OCI-LY1 (cell line): Measurements from ENCODE around the gene ZBTB1.

ENCODE experiments used
- H2AFZ ChIP-seq: fragments of 200-600 bp; sonication (generic), shearing (Covaris generic); 2 replicates; pipeline ENCODE4 v1.6.0; 2014; ENCODE audit warnings: antibody characterized with exemption, mild to moderate bottlenecking, low read length
- H3F3A ChIP-seq: fragments of 200-600 bp; sonication (generic), shearing (Covaris generic); 2 replicates; pipeline ENCODE4 v1.6.0; 2014; ENCODE audit warnings: mild to moderate bottlenecking, antibody characterized with exemption, low read length, moderate library complexity; ENCODE audit not compliant: insufficient read depth
- H3K27ac ChIP-seq: fragments of 200-600 bp; sonication (generic); 2 replicates; pipeline ENCODE4 v1.5.1; 2014; ENCODE audit warnings: low read length, mixed run types, mild to moderate bottlenecking, low read depth; ENCODE audit not compliant: poor library complexity, severe bottlenecking
- H3K27me3 ChIP-seq: fragments of 200-600 bp; sonication (generic); 2 replicates; pipeline ENCODE4 v1.6.0; 2014; ENCODE audit warnings: antibody characterized with exemption, mild to moderate bottlenecking, low read length, moderate library complexity; ENCODE audit not compliant: insufficient read depth
- H3K36me3 ChIP-seq: fragments of 200-600 bp; sonication (generic); 2 replicates; pipeline ENCODE4 v1.6.1; 2014; ENCODE audit warnings: mild to moderate bottlenecking, antibody characterized with exemption, low read length, moderate library complexity, mixed read lengths; ENCODE audit not compliant: insufficient read depth
- H3K4me1 ChIP-seq: fragments of 200-600 bp; sonication (generic); 2 replicates; pipeline ENCODE4 v1.5.1; 2014; ENCODE audit warnings: mild to moderate bottlenecking, low read length, moderate library complexity; ENCODE audit not compliant: insufficient read depth, severe bottlenecking
- H3K4me2 ChIP-seq: fragments of 200-600 bp; sonication (generic), shearing (Covaris generic); 2 replicates; pipeline ENCODE4 v1.6.1; 2014; ENCODE audit warnings: low read length
- H3K4me3 ChIP-seq: fragments of 200-600 bp; sonication (generic); 2 replicates; pipeline ENCODE4 v1.5.1; 2014; ENCODE audit warnings: low read length, low read depth, mild to moderate bottlenecking, mixed read lengths; ENCODE audit not compliant: poor library complexity, severe bottlenecking
- H3K79me2 ChIP-seq: fragments of 200-600 bp; shearing (Covaris generic); 2 replicates; pipeline ENCODE4 v1.6.1; 2016; ENCODE audit warnings: mixed run types, low read length, mixed read lengths; ENCODE audit not compliant: insufficient read depth
- H3K9ac ChIP-seq: fragments of 200-600 bp; sonication (generic), shearing (Covaris generic); 2 replicates; pipeline ENCODE4 v1.6.1; 2014; ENCODE audit warnings: mild to moderate bottlenecking, low read length, mixed read lengths
- H3K9me2 ChIP-seq: fragments of 200-600 bp; sonication (generic), shearing (Covaris generic); 2 replicates; pipeline ENCODE4 v1.6.1; 2014; ENCODE audit warnings: low read depth, mild to moderate bottlenecking, low read length, mixed read lengths
- H3K9me3 ChIP-seq: fragments of 200-600 bp; shearing (Covaris generic); 2 replicates; pipeline ENCODE4 v1.6.1; 2014; ENCODE audit warnings: low read length, mixed read lengths
- H4K20me1 ChIP-seq: fragments of 200-600 bp; sonication (generic), shearing (Covaris generic); 2 replicates; pipeline ENCODE4 v1.6.0; 2016; ENCODE audit warnings: mild to moderate bottlenecking, low read length; ENCODE audit not compliant: insufficient read depth
- CTCF ChIP-seq: fragments of 200-600 bp; sonication (generic), shearing (Covaris generic); IDR thresholded peaks from 2 replicates; pipeline ENCODE4 v1.5.1; 2017; ENCODE audit warnings: mild to moderate bottlenecking, antibody characterized with exemption, low read length, moderate library complexity, mixed read lengths
- EZH2 ChIP-seq: fragments of 200-600 bp; sonication (generic), shearing (Covaris generic); IDR thresholded peaks from 2 replicates; pipeline ENCODE4 v1.8.0; 2017; ENCODE audit warnings: borderline replicate concordance, mixed run types, mild to moderate bottlenecking, antibody characterized with exemption, low read length, moderate library complexity, mixed read lengths

ZBTB1 gene

GRCh38 chr14:64544607-64545312, 40.2 kb downstream of the ZBTB1 start:
- H3K4me1 ChIP-seq, result peaks cover 10% of the 10 kb centered on the region
- H3K27ac ChIP-seq, result no peak overlapping the region
- peaks cover 5% of the 10 kb centered on the region; the same call in 1 of the 2 replicates for H3K9me3 ChIP-seq
- no peaks in the 10 kb centered on the region for H3K36me3 ChIP-seq
- no peaks in the 10 kb centered on the region for H3K9me2 ChIP-seq
- no peak overlapping the region for H3K9ac ChIP-seq
- no peak overlapping the region for H2AFZ ChIP-seq
- H4K20me1 ChIP-seq, result no peaks in the 10 kb centered on the region
- no peaks in the 10 kb centered on the region for H3K79me2 ChIP-seq
- TF ChIP-seq EZH2 (no peak), CTCF (no peak)
- no peak overlapping the region for H3K4me2 ChIP-seq
- no peaks in the 10 kb centered on the region for H3F3A ChIP-seq
- H3K4me3 ChIP-seq, result no peak overlapping the region
- no peaks in the 10 kb centered on the region for H3K27me3 ChIP-seq

- no peaks in the 10 kb centered on the region for H3K36me3 ChIP-seq
- no peaks in the 10 kb centered on the region for H3K27me3 ChIP-seq
- no peak overlapping the region for H3K27ac ChIP-seq
- no peaks in the 10 kb centered on the region for H3K79me2 ChIP-seq
- no peaks in the 10 kb centered on the region for H3K9me3 ChIP-seq
- H2AFZ ChIP-seq, result no peak overlapping the region
- no peaks in the 10 kb centered on the region for H3F3A ChIP-seq
- no peak overlapping the region for H3K4me3 ChIP-seq
- H3K4me2 ChIP-seq, result no peak overlapping the region
- H3K9me2 ChIP-seq, result no peaks in the 10 kb centered on the region
- H3K4me1 ChIP-seq, result peaks cover 14% of the 10 kb centered on the region
- no peaks in the 10 kb centered on the region for H4K20me1 ChIP-seq
- H3K9ac ChIP-seq, result no peak overlapping the region
- TF ChIP-seq EZH2 (no peak), CTCF (no peak)
These were observed 44.4 kb downstream of the ZBTB1 start for GRCh38 chr14:64549016-64549415.

GRCh38 chr14:64549791-64550620, 45.4 kb downstream of the ZBTB1 start, which contains the start of gene PPP1R36:
PPP1R36 (plus strand) TSS chr14:64549961; CDS start chr14:64549998, 37 bp downstream.
- H3K9ac ChIP-seq, result no peak within 1 kb of the TSS; the same call in 1 of the 2 replicates
- no peaks in the 10 kb centered on the region for H3K9me2 ChIP-seq
- no peaks in the 10 kb centered on the region for H3K27me3 ChIP-seq
- H2AFZ ChIP-seq, result no peak within 1 kb of the TSS
- TF ChIP-seq CTCF (no peak), EZH2 (no peak)
- H3F3A ChIP-seq, result no peaks in the 10 kb centered on the region
- H3K27ac ChIP-seq, result no peak within 1 kb of the TSS
- H3K79me2 ChIP-seq, result no peaks in the 10 kb centered on the region
- peak within 1 kb of the TSS; percentile 60 for H3K4me2 ChIP-seq
- H4K20me1 ChIP-seq, result no peaks in the 10 kb centered on the region
- peaks cover 14% of the 10 kb centered on the region for H3K4me1 ChIP-seq
- H3K36me3 ChIP-seq, result no peaks in the 10 kb centered on the region
- H3K9me3 ChIP-seq, result no peaks in the 10 kb centered on the region
- peak within 1 kb of the TSS; percentile 48 for H3K4me3 ChIP-seq
